ENCODE data around the gene AMBRA1. TPM values are rescaled to one million over a fixed set of nuclear protein-coding genes. Genes with fewer than 3 reads are reported as not detected.

Gene AMBRA1
- polyA plus RNA-seq, 1 of the 3 experiments (the other 2 are of a cell fraction): 10.4 TPM

DNA sequence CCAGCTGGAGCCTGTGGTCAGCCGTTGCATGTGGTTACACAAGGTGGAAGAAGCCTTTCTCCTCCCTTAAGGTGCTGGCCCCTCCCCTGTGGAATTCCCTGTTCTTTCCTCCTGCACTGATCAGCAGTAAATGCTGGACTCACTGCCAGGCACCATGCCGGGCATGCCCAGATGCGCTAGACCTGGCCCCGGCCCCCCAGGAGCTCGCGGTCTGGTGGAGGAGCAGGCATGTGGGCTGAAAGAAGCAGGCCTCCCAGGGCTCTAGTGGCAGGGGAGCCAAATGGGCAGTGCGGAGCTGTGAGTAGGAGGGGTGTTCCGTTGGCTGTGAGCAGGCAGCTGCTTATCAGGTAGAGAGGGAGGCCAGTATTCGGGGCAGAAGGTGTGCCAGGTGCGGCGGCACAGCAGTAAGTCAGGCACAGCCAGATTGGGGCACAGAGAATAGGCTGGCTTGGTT, 236.3 kb downstream of the AMBRA1 start:
- ChIA-PET CTCF (interaction anchor here (0.9 to 18.0 kb wide), 5 partner anchors 7 to 32 kb away, joined by 3 to 423 read pairs (median 7); partner anchors contain the start of gene DGKZ), POLR2A (no interaction called here)
- peaks cover 85% of the 10 kb centered on the region for H3K79me2 ChIP-seq (ENCODE audit: insufficient read depth)
- no peak for TF ChIP-seq MEF2A (IDR thresholded peaks at IDR 0.05; ENCODE audit: borderline replicate concordance, low read depth)
- TF ChIP-seq RFX5 (IDR thresholded peaks at IDR 0.05; ENCODE audit: low read length): no peak
- TF ChIP-seq YY1 (IDR thresholded peaks at IDR 0.05; ENCODE audit: low read depth): no peak
- TF ChIP-seq FOXJ3 (CRISPR knock-in tag; IDR thresholded peaks at IDR 0.05): no peak
- TF ChIP-seq RAD21 (IDR thresholded peaks at IDR 0.05; ENCODE audit: low read length): no peak
- TF ChIP-seq, protein P1, sequence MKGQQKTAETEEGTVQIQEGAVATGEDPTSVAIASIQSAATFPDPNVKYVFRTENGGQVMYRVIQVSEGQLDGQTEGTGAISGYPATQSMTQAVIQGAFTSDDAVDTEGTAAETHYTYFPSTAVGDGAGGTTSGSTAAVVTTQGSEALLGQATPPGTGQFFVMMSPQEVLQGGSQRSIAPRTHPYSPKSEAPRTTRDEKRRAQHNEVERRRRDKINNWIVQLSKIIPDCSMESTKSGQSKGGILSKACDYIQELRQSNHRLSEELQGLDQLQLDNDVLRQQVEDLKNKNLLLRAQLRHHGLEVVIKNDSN (IDR thresholded peaks at IDR 0.05; ENCODE audit: borderline replicate concordance, low read depth): no peak
- no peak for TF ChIP-seq CHD2 (IDR thresholded peaks at IDR 0.05; ENCODE audit: low read length, partially characterized antibody)
- no peak for TF ChIP-seq TEAD4 (IDR thresholded peaks at IDR 0.05; ENCODE audit: borderline replicate concordance, insufficient read depth)
- TF ChIP-seq GATA2 (CRISPR knock-in tag; IDR thresholded peaks at IDR 0.05): no peak
- no peak overlapping the region for H3K27ac ChIP-seq (ENCODE audit: low read depth in 2 of 2, low read length in 1 of 2)
- H4K20me1 ChIP-seq (ENCODE audit: insufficient read depth): peaks cover 6% of the 10 kb centered on the region; the same call in 1 of the 2 replicates
- DNase-seq: no peak
- WGBS (ENCODE audit: low lambda C conversion rate): 97% methylated on average over 10 of the region's 11 CpGs
- H3K9ac ChIP-seq: no peak overlapping the region
- no peaks in the 10 kb centered on the region for H3F3A ChIP-seq (replicated peaks; ENCODE audit: insufficient read depth)
- no peak overlapping the region for H2AFZ ChIP-seq (ENCODE audit: low read depth)
- H3K9me2 ChIP-seq: no peaks in the 10 kb centered on the region
- H3K36me3 ChIP-seq (replicated peaks in 1 of 2; ENCODE audit: control insufficient read depth in 1 of 2, insufficient read depth in 2 of 2, low read length in 1 of 2): peaks cover 2 to 3% of the 10 kb centered on the region in 2 experiments
- H3K27me3 ChIP-seq (ENCODE audit: insufficient read depth): no peaks in the 10 kb centered on the region
- H3K4me1 ChIP-seq (ENCODE audit: control insufficient read depth in 1 of 2, insufficient read depth in 2 of 2, low read depth in 1 of 2, low read length in 1 of 2): peaks cover 17 to 18% of the 10 kb centered on the region in 2 experiments; a peak in 3 of 4 replicates
- H3K9me3 ChIP-seq: no peaks in the 10 kb centered on the region
- no peak overlapping the region for H3K4me3 ChIP-seq (ENCODE audit: low read depth in 2 of 2, low read length in 1 of 2)
- no peak overlapping the region for H3K4me2 ChIP-seq

DNA sequence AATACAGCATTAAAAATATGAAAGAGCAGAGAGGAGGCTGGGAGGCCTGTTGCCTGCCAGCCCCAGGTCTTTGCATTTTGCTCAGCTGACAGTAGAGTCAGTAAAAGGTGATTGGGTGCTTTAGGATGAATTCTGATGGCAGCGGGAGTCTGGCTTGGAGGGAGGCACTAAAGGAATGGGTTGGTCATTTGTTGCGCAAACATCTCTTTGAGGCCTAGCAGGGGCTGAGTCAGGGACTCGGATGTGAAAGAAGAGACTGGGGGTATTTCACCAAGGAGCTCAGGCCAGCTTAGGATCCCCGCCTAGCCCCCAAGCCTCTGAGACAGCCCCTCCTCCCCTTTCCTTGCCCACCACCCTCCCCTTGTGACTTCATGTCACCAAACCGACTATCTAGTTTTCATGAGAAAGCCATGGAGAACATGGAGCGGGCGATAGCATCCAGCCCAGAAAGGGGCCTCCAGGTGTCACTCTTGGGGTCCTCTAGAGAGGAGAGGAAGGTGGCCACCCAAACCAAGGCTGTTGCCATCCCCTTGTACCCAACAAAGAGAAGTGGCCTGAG, 236.8 kb downstream of the AMBRA1 start:
- H3K4me2 ChIP-seq: no peak overlapping the region
- peaks cover 2 to 3% of the 10 kb centered on the region in 2 experiments for H3K36me3 ChIP-seq (replicated peaks in 1 of 2; ENCODE audit: control insufficient read depth in 1 of 2, insufficient read depth in 2 of 2, low read length in 1 of 2)
- ChIA-PET CTCF (interaction anchor here (0.9 to 18.0 kb wide), 5 partner anchors 7 to 41 kb away, joined by 3 to 423 read pairs (median 3); partner anchors contain the start of gene DGKZ), POLR2A (no interaction called here)
- no peak overlapping the region for H2AFZ ChIP-seq (ENCODE audit: low read depth)
- no peaks in the 10 kb centered on the region for H3K9me3 ChIP-seq
- peaks cover 13 to 14% of the 10 kb centered on the region in 2 experiments; a peak in 3 of 4 replicates for H3K4me1 ChIP-seq (ENCODE audit: control insufficient read depth in 1 of 2, insufficient read depth in 2 of 2, low read depth in 1 of 2, low read length in 1 of 2)
- H3K9me2 ChIP-seq: no peaks in the 10 kb centered on the region
- WGBS (ENCODE audit: low lambda C conversion rate): 94% methylated on average over 6 of the region's 7 CpGs
- no peaks in the 10 kb centered on the region for H3K27me3 ChIP-seq (ENCODE audit: insufficient read depth)
- peaks cover 10% of the 10 kb centered on the region; the same call in 1 of the 2 replicates for H4K20me1 ChIP-seq (ENCODE audit: insufficient read depth)
- no peak overlapping the region for H3K4me3 ChIP-seq (ENCODE audit: low read depth in 2 of 2, low read length in 1 of 2)
- H3K27ac ChIP-seq (ENCODE audit: low read depth in 2 of 2, low read length in 1 of 2): no peak overlapping the region
- H3K79me2 ChIP-seq (ENCODE audit: insufficient read depth): peaks cover 85% of the 10 kb centered on the region
- no peak overlapping the region for H3K9ac ChIP-seq
- H3F3A ChIP-seq (replicated peaks; ENCODE audit: insufficient read depth): no peaks in the 10 kb centered on the region
- no peak for DNase-seq
- TF ChIP-seq FOXJ3 (CRISPR knock-in tag; IDR thresholded peaks at IDR 0.05) (no peak), RCOR1 (IDR thresholded peaks at IDR 0.05; ENCODE audit: low read length) (no peak), TAF1 (IDR thresholded peaks at IDR 0.05; ENCODE audit: borderline replicate concordance, low read depth, low read length) (no peak), RXRA (IDR thresholded peaks at IDR 0.05; ENCODE audit: borderline replicate concordance, low read depth) (no peak), MEF2A (IDR thresholded peaks at IDR 0.05; ENCODE audit: borderline replicate concordance, low read depth) (no peak), CHD2 (IDR thresholded peaks at IDR 0.05; ENCODE audit: low read length, partially characterized antibody) (no peak), GATA2 (CRISPR knock-in tag; IDR thresholded peaks at IDR 0.05) (no peak), JUND (IDR thresholded peaks at IDR 0.05) (no peak), RFX5 (IDR thresholded peaks at IDR 0.05; ENCODE audit: low read length) (no peak), POLR2AphosphoS5 (IDR thresholded peaks at IDR 0.05; ENCODE audit: low read depth, low read length) (no peak)
- TF ChIP-seq, protein P2, sequence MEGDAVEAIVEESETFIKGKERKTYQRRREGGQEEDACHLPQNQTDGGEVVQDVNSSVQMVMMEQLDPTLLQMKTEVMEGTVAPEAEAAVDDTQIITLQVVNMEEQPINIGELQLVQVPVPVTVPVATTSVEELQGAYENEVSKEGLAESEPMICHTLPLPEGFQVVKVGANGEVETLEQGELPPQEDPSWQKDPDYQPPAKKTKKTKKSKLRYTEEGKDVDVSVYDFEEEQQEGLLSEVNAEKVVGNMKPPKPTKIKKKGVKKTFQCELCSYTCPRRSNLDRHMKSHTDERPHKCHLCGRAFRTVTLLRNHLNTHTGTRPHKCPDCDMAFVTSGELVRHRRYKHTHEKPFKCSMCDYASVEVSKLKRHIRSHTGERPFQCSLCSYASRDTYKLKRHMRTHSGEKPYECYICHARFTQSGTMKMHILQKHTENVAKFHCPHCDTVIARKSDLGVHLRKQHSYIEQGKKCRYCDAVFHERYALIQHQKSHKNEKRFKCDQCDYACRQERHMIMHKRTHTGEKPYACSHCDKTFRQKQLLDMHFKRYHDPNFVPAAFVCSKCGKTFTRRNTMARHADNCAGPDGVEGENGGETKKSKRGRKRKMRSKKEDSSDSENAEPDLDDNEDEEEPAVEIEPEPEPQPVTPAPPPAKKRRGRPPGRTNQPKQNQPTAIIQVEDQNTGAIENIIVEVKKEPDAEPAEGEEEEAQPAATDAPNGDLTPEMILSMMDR (IDR thresholded peaks at IDR 0.05): no peak
- TF ChIP-seq, protein P1 (IDR thresholded peaks at IDR 0.05; ENCODE audit: borderline replicate concordance, low read depth): no peak
- TF ChIP-seq, protein P3, sequence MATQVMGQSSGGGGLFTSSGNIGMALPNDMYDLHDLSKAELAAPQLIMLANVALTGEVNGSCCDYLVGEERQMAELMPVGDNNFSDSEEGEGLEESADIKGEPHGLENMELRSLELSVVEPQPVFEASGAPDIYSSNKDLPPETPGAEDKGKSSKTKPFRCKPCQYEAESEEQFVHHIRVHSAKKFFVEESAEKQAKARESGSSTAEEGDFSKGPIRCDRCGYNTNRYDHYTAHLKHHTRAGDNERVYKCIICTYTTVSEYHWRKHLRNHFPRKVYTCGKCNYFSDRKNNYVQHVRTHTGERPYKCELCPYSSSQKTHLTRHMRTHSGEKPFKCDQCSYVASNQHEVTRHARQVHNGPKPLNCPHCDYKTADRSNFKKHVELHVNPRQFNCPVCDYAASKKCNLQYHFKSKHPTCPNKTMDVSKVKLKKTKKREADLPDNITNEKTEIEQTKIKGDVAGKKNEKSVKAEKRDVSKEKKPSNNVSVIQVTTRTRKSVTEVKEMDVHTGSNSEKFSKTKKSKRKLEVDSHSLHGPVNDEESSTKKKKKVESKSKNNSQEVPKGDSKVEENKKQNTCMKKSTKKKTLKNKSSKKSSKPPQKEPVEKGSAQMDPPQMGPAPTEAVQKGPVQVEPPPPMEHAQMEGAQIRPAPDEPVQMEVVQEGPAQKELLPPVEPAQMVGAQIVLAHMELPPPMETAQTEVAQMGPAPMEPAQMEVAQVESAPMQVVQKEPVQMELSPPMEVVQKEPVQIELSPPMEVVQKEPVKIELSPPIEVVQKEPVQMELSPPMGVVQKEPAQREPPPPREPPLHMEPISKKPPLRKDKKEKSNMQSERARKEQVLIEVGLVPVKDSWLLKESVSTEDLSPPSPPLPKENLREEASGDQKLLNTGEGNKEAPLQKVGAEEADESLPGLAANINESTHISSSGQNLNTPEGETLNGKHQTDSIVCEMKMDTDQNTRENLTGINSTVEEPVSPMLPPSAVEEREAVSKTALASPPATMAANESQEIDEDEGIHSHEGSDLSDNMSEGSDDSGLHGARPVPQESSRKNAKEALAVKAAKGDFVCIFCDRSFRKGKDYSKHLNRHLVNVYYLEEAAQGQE (IDR thresholded peaks at IDR 0.05; ENCODE audit: low read depth, low read length): no peak
